ENCODE data around the gene MYH6. TPM values are rescaled to one million over a fixed set of nuclear protein-coding genes. Genes with fewer than 3 reads are reported as not detected.

Gene MYH6
- total RNA-seq, 1 experiment from 2014 or later: 0.07 TPM

DNA sequence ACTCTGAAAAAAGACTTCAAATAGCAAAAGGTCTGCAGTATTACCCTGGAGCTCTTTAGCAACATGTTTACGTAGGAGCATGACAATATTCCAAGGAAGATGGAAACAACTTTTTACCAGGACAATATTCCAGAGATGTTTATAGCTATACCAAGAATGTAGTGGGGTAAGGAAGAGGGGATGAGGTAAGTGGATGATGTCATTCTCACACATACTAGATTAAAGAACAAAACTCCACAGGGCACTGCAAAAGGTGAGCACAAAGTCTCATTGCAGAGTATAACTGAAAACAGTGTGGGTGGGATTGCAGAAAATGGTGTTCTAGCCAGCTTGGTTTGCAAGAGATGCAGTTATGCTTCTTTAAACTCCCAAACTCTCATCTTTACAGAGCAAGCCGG, 22.8 kb downstream of the MYH6 start:
- no peak overlapping the region for H4K91ac ChIP-seq (ENCODE audit: insufficient read length, low read depth, low read length)
- H2BK12ac ChIP-seq (ENCODE audit: insufficient read length, low read depth, low read length): no peak overlapping the region
- H3K14ac ChIP-seq (ENCODE audit: insufficient read depth, low read length): no peak overlapping the region
- no peak overlapping the region for H2AK5ac ChIP-seq (ENCODE audit: insufficient read length, low read length)
- TF ChIP-seq, protein P1, sequence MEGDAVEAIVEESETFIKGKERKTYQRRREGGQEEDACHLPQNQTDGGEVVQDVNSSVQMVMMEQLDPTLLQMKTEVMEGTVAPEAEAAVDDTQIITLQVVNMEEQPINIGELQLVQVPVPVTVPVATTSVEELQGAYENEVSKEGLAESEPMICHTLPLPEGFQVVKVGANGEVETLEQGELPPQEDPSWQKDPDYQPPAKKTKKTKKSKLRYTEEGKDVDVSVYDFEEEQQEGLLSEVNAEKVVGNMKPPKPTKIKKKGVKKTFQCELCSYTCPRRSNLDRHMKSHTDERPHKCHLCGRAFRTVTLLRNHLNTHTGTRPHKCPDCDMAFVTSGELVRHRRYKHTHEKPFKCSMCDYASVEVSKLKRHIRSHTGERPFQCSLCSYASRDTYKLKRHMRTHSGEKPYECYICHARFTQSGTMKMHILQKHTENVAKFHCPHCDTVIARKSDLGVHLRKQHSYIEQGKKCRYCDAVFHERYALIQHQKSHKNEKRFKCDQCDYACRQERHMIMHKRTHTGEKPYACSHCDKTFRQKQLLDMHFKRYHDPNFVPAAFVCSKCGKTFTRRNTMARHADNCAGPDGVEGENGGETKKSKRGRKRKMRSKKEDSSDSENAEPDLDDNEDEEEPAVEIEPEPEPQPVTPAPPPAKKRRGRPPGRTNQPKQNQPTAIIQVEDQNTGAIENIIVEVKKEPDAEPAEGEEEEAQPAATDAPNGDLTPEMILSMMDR (conservative IDR thresholded peaks at IDR 0.05): no peak
- no peak for DNase-seq
- H3K36me3 Mint-ChIP-seq (ENCODE audit: insufficient read depth in 1 of 3, low read depth in 3 of 3): no peaks in the 10 kb centered on the region; a peak in 1 of 7 replicates
- H2BK20ac ChIP-seq (ENCODE audit: low read depth, low read length, poor library complexity, severe bottlenecking): no peak overlapping the region
- H3K27me3 Mint-ChIP-seq (ENCODE audit: low read depth): peaks cover 45% of the 10 kb centered on the region
- H3K4me2 ChIP-seq (ENCODE audit: insufficient read depth, insufficient read length, low read length): no peak overlapping the region
- no peak overlapping the region for H4K5ac ChIP-seq (ENCODE audit: insufficient read length, low read depth, low read length)
- no peaks in the 10 kb centered on the region for H3K27me3 ChIP-seq (ENCODE audit: insufficient read depth, low read length)
- no peak overlapping the region for H3K18ac ChIP-seq (ENCODE audit: insufficient read length, low read depth, low read length)
- no peaks in the 10 kb centered on the region for H3K9me3 Mint-ChIP-seq
- no peak overlapping the region for H3K27ac ChIP-seq (ENCODE audit: insufficient read length, low read depth, low read length)
- peaks cover 8 to 10% of the 10 kb centered on the region in 2 experiments for H3K4me1 Mint-ChIP-seq
- no CpG with 5 or more reads among the region's 2 CpGs for WGBS (ENCODE audit: extremely low coverage, insufficient read length, low lambda C conversion rate)
- H3K56ac ChIP-seq (ENCODE audit: insufficient read length, low read depth, low read length): no peak overlapping the region
- H3K9ac ChIP-seq (ENCODE audit: extremely low read depth, insufficient read length, low read length): no peak overlapping the region
- no peaks in the 10 kb centered on the region for H4K20me1 ChIP-seq (ENCODE audit: control insufficient read depth, insufficient read depth, insufficient read length)
- no peak overlapping the region for H2BK15ac ChIP-seq (ENCODE audit: low read depth, low read length)
- no peaks in the 10 kb centered on the region for H3K79me2 ChIP-seq (ENCODE audit: insufficient read depth, low read length)
- 0 out of 2 replicates have a peak, but pooled peaks cover 3% of the 10 kb centered on the region for H3K4me1 ChIP-seq (ENCODE audit: insufficient read depth, low read length)
- no peaks in the 10 kb centered on the region for H3K79me1 ChIP-seq (ENCODE audit: insufficient read depth, low read depth, low read length, poor library complexity, severe bottlenecking)
- no peak overlapping the region for H3K4me3 Mint-ChIP-seq
- H3T11ph ChIP-seq (ENCODE audit: low read length): no peak overlapping the region
- no peak overlapping the region for H3K23ac ChIP-seq (ENCODE audit: insufficient read length, low read depth, low read length)
- no peak overlapping the region for H3K27ac Mint-ChIP-seq
- H3K9me3 ChIP-seq (ENCODE audit: control insufficient read depth, low read depth, low read length): no peaks in the 10 kb centered on the region
- no peak overlapping the region for H3K4ac ChIP-seq (ENCODE audit: low read depth, low read length)
- no peak overlapping the region for H4K8ac ChIP-seq (replicated peaks; ENCODE audit: insufficient read length, low read depth, low read length)
- H2AFZ ChIP-seq (ENCODE audit: low read length): no peak overlapping the region
- no peaks in the 10 kb centered on the region for H3K23me2 ChIP-seq (ENCODE audit: insufficient read length, low read depth, low read length, poor library complexity, severe bottlenecking)
- H2BK120ac ChIP-seq (ENCODE audit: low read depth, low read length, poor library complexity, severe bottlenecking): no peak overlapping the region
- H2BK5ac ChIP-seq (ENCODE audit: insufficient read length, low read length): no peak overlapping the region
